ENCODE results near the gene NINJ1. TPM values are rescaled to one million over a fixed set of nuclear protein-coding genes. Genes with fewer than 3 reads are reported as not detected.

NINJ1 gene
- total RNA-seq, 1 donor from 2014 or later: 34.7 TPM

DNA sequence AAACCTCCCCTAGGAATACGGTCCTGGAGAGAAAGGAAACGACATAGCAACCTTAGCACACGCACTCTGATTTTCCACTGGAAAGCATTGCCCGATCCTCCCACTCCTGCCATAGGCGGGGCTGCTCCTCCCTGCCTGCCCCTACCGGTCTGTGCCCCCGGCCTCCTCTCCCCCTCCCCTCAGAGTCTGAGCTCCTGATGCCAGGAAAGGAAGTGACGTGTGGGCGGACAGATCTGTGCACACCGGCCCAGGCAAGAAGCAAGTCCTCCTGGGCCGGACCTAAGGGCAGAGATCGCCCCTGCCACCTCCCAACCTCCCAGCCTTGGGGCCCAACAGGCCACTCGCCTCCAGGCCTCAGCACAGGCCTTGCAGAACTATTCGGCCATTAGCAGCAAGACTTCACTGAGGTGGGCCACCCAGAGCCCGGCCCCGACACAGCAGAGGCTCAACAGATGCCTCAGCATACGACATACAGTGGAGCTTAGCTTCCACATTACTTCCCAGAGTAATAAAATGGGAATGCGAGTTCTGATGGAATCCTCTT is 7.2 kb downstream of the NINJ1 start:
- H3K36me3 Mint-ChIP-seq: peaks cover 4% of the 10 kb centered on the region
- DNase-seq (ENCODE audit: low spot score in 2 of 2, unreplicated experiment in 2 of 2): no peak
- peak overlapping the region; percentile 90 for H3K27ac Mint-ChIP-seq
- peak overlapping the region; percentile 33 for H3K4me3 Mint-ChIP-seq
- peaks cover 20% of the 10 kb centered on the region for H3K4me1 Mint-ChIP-seq
- no peaks in the 10 kb centered on the region for H3K9me3 Mint-ChIP-seq
- no peaks in the 10 kb centered on the region for H3K27me3 Mint-ChIP-seq (ENCODE audit: low read depth)
- TF ChIP-seq, protein P1, sequence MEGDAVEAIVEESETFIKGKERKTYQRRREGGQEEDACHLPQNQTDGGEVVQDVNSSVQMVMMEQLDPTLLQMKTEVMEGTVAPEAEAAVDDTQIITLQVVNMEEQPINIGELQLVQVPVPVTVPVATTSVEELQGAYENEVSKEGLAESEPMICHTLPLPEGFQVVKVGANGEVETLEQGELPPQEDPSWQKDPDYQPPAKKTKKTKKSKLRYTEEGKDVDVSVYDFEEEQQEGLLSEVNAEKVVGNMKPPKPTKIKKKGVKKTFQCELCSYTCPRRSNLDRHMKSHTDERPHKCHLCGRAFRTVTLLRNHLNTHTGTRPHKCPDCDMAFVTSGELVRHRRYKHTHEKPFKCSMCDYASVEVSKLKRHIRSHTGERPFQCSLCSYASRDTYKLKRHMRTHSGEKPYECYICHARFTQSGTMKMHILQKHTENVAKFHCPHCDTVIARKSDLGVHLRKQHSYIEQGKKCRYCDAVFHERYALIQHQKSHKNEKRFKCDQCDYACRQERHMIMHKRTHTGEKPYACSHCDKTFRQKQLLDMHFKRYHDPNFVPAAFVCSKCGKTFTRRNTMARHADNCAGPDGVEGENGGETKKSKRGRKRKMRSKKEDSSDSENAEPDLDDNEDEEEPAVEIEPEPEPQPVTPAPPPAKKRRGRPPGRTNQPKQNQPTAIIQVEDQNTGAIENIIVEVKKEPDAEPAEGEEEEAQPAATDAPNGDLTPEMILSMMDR (IDR thresholded peaks at IDR 0.05; ENCODE audit: unreplicated experiment): no peak

DNA sequence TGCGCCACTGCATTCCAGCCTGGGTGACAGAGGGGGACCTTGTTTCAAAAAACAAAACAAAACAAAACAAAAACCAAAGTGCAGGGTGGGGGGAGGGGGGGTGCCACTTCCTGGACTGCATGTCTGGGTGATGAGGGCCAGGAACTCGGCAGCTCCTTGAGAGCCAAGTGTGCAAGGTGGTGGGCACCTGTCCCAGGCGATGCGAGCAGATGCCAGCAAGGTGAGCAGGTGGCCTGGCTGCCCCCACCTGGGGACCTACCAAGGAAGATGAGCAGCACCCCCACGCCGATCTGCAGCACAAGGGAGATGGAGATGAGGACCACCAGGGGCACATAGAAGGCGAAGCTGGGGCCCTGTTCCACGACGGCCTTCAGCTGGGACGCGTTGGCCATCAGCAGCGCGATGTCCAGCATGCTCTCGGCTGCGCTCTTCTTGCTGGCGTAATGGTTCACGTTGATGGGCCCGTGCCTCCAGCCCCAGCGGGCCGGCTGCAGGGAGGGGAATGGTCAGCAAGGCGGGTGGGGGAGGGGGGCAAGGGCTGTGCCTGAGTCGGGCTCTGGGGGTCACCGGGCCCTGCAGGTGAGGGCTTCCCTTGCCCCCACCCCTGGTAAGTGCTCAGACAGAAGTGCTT is 7.8 kb downstream of the NINJ1 start:
- TF ChIP-seq, protein P1 (IDR thresholded peaks at IDR 0.05; ENCODE audit: unreplicated experiment): no peak
- Mint-ChIP-seq H3K27me3 (ENCODE audit: low read depth) (no peaks in the 10 kb centered on the region), H3K27ac (peak overlapping the region; percentile 47), H3K36me3 (peaks cover 4% of the 10 kb centered on the region), H3K9me3 (no peaks in the 10 kb centered on the region), H3K4me3 (no peak overlapping the region), H3K4me1 (peaks cover 20% of the 10 kb centered on the region)
- DNase-seq (ENCODE audit: low spot score in 2 of 2, unreplicated experiment in 2 of 2): no peak

DNA sequence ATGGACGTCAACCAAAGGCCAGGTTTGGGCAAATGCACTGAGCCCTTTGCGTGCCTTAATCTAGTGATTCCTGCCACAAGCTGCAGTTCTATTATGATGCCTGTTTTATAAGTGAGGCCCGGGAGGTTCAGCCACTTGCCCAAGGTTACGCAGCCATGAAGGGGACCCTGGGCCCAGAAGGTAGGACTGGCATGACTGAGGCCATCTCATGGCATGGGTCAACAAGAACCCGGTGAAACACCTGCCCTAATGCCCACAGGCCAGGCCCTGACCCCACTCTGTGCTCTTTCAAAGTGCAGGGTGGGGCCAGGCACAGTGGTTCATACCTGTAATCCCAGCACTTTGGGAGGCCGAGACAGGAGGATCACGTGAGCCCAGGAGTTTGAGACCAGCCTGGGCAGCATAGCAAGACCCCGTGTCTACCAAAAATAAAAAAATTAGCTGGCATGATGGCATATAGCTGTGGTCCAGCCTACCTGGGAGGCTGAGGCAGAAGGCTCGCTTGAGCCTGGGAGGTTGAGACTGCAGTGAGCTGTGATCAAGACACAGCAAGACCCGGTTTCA is 8.6 kb downstream of the NINJ1 start:
- Mint-ChIP-seq H3K36me3 (peaks cover 4% of the 10 kb centered on the region), H3K4me1 (peaks cover 20% of the 10 kb centered on the region), H3K4me3 (no peak overlapping the region), H3K9me3 (no peaks in the 10 kb centered on the region), H3K27ac (no peak overlapping the region), H3K27me3 (ENCODE audit: low read depth) (no peaks in the 10 kb centered on the region)
- no peak for DNase-seq (ENCODE audit: low spot score in 2 of 2, unreplicated experiment in 2 of 2)
- TF ChIP-seq, protein P1 (IDR thresholded peaks at IDR 0.05; ENCODE audit: unreplicated experiment): no peak

DNA sequence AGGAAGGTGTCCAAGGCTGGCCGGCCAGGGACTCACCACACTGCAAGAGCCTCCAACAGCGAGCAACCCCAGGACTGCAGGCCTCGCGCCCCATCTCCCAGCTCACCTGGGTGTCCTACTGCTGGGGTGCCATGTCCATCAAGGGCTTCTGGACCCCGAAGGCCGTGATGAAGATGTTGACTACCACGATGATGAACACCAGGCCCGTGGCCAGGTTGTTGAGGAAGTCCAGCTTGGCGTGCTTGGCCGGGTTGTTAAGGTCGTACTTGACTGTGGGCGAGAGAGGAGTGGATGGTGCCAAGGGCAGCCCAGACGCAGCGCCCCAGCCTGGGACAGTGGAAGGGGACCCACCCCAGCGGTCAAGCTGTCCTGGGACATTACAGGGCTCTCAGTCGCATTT is 9.3 kb downstream of the NINJ1 start:
- Mint-ChIP-seq H3K36me3 (peaks cover 4% of the 10 kb centered on the region), H3K4me3 (no peak overlapping the region), H3K9me3 (no peaks in the 10 kb centered on the region), H3K27me3 (ENCODE audit: low read depth) (no peaks in the 10 kb centered on the region), H3K4me1 (peaks cover 26% of the 10 kb centered on the region), H3K27ac (no peak overlapping the region)
- TF ChIP-seq, protein P1 (IDR thresholded peaks at IDR 0.05; ENCODE audit: unreplicated experiment): no peak
- DNase-seq (ENCODE audit: low spot score in 2 of 2, unreplicated experiment in 2 of 2): no peak

DNA sequence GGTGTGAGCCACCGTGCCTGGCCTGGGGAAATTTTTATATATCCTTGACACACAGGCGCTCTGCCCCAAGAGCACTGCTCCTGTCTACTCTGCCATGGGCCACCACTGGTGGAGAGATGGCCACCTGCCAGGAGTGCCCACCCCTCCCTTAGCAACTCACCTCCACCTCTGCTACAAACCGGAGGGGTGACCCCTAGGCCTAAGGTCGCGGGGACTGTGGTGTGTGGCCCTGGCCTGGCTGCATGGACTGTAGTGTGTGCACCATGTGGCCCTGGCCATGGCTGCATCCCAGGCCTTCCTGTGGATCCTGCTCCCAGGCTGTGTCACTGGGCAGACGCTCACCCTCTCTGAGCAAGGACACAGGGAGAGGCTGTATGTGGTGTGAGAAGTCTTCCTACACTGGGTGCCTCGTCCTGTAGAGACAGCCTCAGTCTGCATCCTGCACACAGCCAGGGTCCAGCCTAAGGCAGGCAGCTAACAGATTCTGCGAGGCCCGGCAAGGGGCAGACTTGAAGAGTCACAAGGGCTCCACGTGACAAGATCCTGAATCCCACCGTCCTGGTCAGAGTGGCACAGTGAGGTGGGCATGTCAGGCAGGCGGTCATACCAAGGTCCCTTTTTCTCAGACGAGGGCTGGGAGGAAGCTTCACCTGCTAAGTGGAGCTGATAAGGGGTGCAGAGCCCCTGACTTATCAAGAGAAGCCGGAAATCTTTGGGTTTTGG is 10.3 kb downstream of the NINJ1 start:
- Mint-ChIP-seq H3K4me1 (peaks cover 29% of the 10 kb centered on the region), H3K4me3 (no peak overlapping the region), H3K36me3 (peaks cover 4% of the 10 kb centered on the region), H3K27me3 (ENCODE audit: low read depth) (no peaks in the 10 kb centered on the region), H3K27ac (no peak overlapping the region), H3K9me3 (no peaks in the 10 kb centered on the region)
- TF ChIP-seq, protein P1 (IDR thresholded peaks at IDR 0.05; ENCODE audit: unreplicated experiment): no peak
- no peak for DNase-seq (ENCODE audit: low spot score in 2 of 2, unreplicated experiment in 2 of 2)

Measured in mesothelial cell of epicardium (in vitro differentiated cells).